ENCODE results near the gene PEX7. TPM values are rescaled to one million over a fixed set of nuclear protein-coding genes. Genes with fewer than 3 reads are reported as not detected.

Gene PEX7
- total and polyA plus RNA-seq, 2 experiments from 2014 or later, result 11.8 to 13.5 TPM

- TF ChIP-seq ZNF462 (CRISPR knock-in tag; IDR thresholded peaks at IDR 0.05), result no peak
- no peak for TF ChIP-seq CTCF (conservative IDR thresholded peaks at IDR 0.05; ENCODE audit: low read depth in 2 of 2)
- TF ChIP-seq POLR2AphosphoS5 (IDR thresholded peaks at IDR 0.05; ENCODE audit: low read depth), result no peak
- TF ChIP-seq STAT1 (IDR thresholded peaks at IDR 0.05; ENCODE audit: unreplicated experiment), result no peak
- TF ChIP-seq NANOG (IDR thresholded peaks at IDR 0.05; ENCODE audit: borderline replicate concordance), result no peak
- no peak for TF ChIP-seq REST (IDR thresholded peaks at IDR 0.05; ENCODE audit: unreplicated experiment)
Measured at GRCh38 chr6:136820561-136820960, 1.8 kb upstream of the PEX7 start (continued).
